ENCODE results near the gene ABHD4.

ABHD4 gene, protein sequence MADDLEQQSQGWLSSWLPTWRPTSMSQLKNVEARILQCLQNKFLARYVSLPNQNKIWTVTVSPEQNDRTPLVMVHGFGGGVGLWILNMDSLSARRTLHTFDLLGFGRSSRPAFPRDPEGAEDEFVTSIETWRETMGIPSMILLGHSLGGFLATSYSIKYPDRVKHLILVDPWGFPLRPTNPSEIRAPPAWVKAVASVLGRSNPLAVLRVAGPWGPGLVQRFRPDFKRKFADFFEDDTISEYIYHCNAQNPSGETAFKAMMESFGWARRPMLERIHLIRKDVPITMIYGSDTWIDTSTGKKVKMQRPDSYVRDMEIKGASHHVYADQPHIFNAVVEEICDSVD

DNA sequence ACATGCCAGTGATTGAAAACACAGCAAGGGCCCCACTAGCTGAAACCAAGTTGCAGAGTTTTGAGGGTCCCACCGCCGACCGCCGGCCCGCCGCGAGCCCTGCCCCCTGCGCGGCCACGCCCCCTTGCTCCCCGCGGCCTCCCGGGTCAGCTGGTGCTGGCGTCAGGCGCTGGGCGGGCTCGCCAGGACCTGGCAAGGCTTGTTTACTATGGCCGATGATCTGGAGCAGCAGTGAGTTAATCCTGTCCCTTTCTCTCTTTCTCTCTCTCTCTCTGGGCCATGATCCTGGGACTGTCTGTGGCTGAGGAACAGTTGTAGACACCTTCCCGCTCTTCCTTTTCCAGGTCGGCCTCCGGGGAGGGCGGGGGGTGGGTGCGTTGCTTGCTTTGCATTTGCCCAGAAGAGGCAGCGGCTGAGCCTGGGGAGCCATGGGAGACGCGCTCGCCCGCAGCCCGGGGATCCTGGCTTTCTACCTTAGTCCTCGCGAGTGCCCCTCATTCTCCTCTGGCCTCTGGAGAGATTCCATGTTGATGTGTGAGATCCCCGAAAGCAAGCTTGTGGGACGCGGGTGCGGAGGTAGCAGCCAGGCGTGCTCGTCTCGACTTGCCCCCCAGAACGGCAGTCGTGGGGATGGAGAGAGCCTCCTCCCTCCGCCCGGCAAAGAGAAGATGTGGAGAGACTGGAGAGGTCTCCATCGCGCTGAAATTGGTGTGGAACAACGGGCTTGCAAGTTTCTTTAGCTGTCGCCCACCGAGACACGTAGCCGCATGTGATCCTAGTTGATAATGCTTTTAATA is at the start of gene ABHD4:
ABHD4 (plus strand) TSS at position 202 of the 797 bp plus-strand sequence; CDS start at position 209, 7 bp downstream.
- peak; percentile 76 for DNase-seq

DNA sequence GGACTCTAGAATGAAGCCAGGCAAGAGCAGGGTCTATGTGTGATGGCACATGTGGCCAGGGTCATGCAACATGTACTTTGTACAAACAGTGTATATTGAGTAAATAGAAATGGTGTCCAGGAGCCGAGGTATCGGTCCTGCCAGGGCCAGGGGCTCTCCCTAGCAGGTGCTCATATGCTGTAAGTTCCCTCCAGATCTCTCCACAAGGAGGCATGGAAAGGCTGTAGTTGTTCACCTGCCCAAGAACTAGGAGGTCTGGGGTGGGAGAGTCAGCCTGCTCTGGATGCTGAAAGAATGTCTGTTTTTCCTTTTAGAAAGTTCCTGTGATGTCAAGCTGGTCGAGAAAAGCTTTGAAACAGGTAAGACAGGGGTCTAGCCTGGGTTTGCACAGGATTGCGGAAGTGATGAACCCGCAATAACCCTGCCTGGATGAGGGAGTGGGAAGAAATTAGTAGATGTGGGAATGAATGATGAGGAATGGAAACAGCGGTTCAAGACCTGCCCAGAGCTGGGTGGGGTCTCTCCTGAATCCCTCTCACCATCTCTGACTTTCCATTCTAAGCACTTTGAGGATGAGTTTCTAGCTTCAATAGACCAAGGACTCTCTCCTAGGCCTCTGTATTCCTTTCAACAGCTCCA is 48.7 kb upstream of the ABHD4 start:
- DNase-seq = no peak

DNA sequence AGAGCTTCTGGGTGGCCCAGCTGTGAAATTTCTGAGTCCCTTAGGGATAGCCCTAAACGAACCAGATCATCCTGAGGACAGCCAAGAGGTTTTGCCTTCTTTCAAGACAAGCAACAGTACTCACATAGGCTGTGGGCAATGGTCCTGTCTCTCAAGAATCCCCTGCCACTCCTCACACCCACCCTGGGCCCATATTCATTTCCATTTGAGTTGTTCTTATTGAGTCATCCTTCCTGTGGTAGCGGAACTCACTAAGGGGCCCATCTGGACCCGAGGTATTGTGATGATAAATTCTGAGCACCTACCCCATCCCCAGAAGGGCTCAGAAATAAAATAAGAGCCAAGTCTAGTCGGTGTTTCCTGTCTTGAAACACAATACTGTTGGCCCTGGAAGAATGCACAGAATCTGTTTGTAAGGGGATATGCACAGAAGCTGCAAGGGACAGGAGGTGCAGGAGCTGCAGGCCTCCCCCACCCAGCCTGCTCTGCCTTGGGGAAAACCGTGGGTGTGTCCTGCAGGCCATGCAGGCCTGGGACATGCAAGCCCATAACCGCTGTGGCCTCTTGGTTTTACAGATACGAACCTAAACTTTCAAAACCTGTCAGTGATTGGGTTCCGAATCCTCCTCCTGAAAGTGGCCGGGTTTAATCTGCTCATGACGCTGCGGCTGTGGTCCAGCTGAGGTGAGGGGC is 48.0 kb upstream of the ABHD4 start:
- peak; percentile 96 for DNase-seq

- peak; percentile 26 for DNase-seq
Measured at GRCh38 chr14:22551605-22551997, 46.5 kb upstream of the ABHD4 start.

DNA sequence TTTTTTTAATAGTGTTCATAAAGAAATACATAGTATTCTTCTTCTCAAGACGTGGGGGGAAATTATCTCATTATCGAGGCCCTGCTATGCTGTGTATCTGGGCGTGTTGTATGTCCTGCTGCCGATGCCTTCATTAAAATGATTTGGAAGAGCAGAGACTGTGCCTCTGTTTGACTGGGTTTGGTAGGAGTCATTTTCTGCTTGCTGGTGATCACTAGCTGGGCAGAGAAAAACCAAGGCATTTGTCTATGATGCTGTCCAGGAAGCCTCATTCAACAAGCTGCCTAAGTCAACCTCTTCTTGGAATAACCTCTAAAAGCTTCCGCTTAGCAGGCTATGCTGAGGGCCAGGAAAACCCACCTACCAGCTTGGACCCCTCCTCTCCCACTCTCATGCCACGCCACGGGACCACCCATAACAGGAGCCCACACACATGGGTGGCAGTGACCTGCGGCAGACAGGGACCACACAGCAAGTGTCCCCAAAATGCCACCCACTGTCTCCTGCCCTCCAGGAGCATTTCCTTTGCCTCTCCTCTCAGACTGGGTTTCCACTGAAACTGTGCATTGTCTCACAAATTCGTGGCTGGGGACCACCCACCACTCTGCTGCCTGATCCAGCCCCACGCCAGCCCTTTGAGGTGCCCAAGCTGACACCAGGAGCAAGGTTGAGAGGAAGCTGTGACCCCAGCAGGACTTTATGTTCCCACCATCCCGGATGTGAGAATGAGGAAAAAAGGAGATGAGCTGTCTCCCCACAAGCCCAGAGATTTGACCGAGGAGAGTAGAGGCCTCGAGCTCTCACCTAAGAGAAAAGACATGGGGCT is 45.9 kb upstream of the ABHD4 start:
- peak; percentile 65 for DNase-seq

DNA sequence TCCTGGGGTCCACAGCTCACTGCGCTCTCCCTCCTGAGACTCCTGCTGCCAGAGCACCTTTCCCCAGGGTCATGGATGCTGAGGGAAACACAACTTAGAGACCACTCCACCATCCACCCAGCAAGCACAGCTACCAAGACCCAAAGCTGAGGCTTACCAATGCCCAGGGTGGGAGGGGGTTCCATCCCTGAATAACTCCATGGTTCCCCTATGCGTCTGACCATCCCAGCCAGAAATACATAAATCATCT is 45.3 kb upstream of the ABHD4 start:
- no peak for DNase-seq

GRCh38 chr14:22553445-22553844 is 44.7 kb upstream of the ABHD4 start:
- peak; percentile 19 for DNase-seq

- peak; percentile 30 for DNase-seq
Measured at GRCh38 chr14:22553861-22554497, 44.1 kb upstream of the ABHD4 start.

- peak; percentile 55 for DNase-seq
Measured at GRCh38 chr14:22554498-22555383, 43.4 kb upstream of the ABHD4 start.

GRCh38 chr14:22555384-22556011 is 42.6 kb upstream of the ABHD4 start:
- DNase-seq = peak; percentile 90

DNA sequence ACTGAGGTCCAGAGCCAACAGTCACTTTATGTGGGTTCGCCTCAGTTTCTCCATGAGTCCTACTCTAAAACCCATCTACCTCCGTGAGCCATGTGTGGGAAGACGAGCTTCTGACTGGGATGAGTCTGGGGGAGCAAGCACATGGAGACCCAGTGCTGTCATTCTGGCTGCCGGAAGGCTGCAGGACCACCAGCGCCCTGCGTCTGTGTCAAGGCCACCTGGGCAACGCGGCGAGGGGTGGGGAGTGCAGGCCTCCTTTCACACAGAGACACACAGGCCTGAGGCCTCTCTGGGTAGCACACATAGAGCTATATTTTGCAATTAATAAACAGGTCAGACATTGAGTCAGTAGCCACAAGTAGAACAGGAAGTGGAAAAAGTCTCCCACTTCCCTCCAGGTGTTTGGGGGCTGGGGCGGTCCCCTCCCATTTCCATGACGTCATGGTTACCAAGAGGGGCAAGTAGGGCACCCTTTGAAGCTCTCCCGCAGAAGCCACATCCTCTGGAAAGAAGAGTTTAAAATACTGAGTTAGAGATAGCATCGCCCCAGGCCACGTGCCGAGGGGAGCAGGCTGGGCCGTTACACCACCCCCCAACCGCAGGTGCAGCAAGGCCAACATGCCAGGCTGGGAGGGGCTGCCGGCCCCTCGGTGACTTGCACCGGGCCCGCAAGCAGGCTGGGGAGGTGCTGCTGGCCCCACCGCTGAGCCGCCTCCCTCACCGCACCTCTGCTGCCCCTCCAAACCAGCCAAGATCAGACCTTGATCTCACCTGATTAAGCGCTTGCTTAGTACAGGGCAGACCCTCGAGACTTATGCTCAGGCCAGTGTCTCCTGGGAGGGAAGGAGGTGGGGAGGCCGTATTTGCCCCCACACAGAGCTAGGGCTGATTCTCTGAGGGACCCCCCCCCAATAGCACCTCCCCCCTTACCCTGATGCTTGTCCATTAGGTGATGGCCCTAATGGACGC is 41.8 kb upstream of the ABHD4 start:
- DNase-seq = peak; percentile 100

GRCh38 chr14:22556990-22557623 is 41.0 kb upstream of the ABHD4 start:
- DNase-seq = peak; percentile 94

DNA sequence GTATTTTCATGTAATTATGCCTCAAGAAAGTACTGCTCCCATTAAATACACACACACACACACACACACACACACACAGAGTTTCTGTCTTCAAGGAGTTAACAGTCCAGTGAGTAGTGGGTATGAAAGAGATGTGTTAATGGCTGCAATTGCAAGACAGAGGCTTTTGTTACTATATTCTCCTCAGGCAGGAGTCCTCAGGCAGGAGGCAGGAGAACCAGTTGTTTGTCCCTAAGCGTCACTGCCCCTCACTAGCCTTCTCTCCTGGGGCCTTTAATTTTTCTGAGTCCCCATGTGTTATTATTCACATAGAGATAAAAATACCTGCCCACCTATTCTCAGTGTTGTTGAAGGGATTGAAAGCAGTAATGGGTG is 40.3 kb upstream of the ABHD4 start:
- DNase-seq = peak; percentile 21

- peak; percentile 90 for DNase-seq
Measured at GRCh38 chr14:22558221-22558913, 39.7 kb upstream of the ABHD4 start.

- peak; percentile 6 for DNase-seq
Measured at GRCh38 chr14:22559041-22559440, 39.1 kb upstream of the ABHD4 start.

GRCh38 chr14:22560662-22561365 is 37.3 kb upstream of the ABHD4 start:
- peak; percentile 56 for DNase-seq

- DNase-seq = no peak
Measured at GRCh38 chr14:22561366-22561660, 36.8 kb upstream of the ABHD4 start.
